ENCODE measurements around the gene MSI2. TPM values are rescaled to one million over a fixed set of nuclear protein-coding genes. Genes with fewer than 3 reads are reported as not detected.
A peak's percentile ranks its signal among the peaks of the same experiment; 100 is the strongest.

Gene MSI2
- total and polyA plus RNA-seq, 2 experiments from 2014 or later: 18.9 to 41.8 TPM

- Mint-ChIP-seq H3K4me1 (peaks cover 50% of the 10 kb centered on the region), H3K4me3 (no peak overlapping the region), H3K27ac (peak overlapping the region; percentile 68), H3K27me3 (ENCODE audit: insufficient read depth, low read depth, poor library complexity) (no peaks in the 10 kb centered on the region), H3K9me3 (no peaks in the 10 kb centered on the region), H3K36me3 (ENCODE audit: low read depth) (peaks cover 4% of the 10 kb centered on the region; the same call in 1 of the 3 replicates)
- peak overlapping the region; percentile 11; the same call in 1 of the 2 replicates for H3K27ac ChIP-seq (ENCODE audit: low read depth)
- H3K4me1 ChIP-seq (ENCODE audit: insufficient read depth): peaks cover 28% of the 10 kb centered on the region
- H3K4me3 ChIP-seq: no peak overlapping the region
- no peaks in the 10 kb centered on the region for H3F3A ChIP-seq (replicated peaks; ENCODE audit: low read depth)
- TF ChIP-seq CREB1 (CRISPR knock-in tag; IDR thresholded peaks at IDR 0.05; ENCODE audit: low read depth): no peak
- TF ChIP-seq EZH2 (IDR thresholded peaks at IDR 0.05; ENCODE audit: low read depth, unreplicated experiment): no peak
- no peak for TF ChIP-seq JUNB (IDR thresholded peaks at IDR 0.05; ENCODE audit: unreplicated experiment)
- no peak for TF ChIP-seq REST (IDR thresholded peaks at IDR 0.05; ENCODE audit: unreplicated experiment)
- no peak for TF ChIP-seq POLR2AphosphoS5 (IDR thresholded peaks at IDR 0.05; ENCODE audit: low read depth)
- TF ChIP-seq ZNF331 (CRISPR knock-in tag; IDR thresholded peaks at IDR 0.05; ENCODE audit: low read depth): no peak
- TF ChIP-seq ETS1 (IDR thresholded peaks at IDR 0.05): no peak
- DNase-seq (ENCODE audit: low spot score): peak; percentile 43
- peaks cover 16% of the 10 kb centered on the region; the same call in 1 of the 2 replicates for H3K9me2 ChIP-seq (ENCODE audit: insufficient read depth)
- ATAC-seq: peak; percentile 72
- peaks cover 38% of the 10 kb centered on the region for H3K79me2 ChIP-seq (replicated peaks; ENCODE audit: insufficient read depth)
- peak overlapping the region; percentile 16 for H3K4me2 ChIP-seq
- H2AFZ ChIP-seq: no peak overlapping the region
- H4K20me1 ChIP-seq (replicated peaks; ENCODE audit: insufficient read depth): no peaks in the 10 kb centered on the region; the same call in 1 of the 2 replicates
- H3K27me3 ChIP-seq (ENCODE audit: insufficient read depth): no peaks in the 10 kb centered on the region
- no peaks in the 10 kb centered on the region for H3K36me3 ChIP-seq (ENCODE audit: insufficient read depth)
Observed at GRCh38 chr17:57356719-57357391, 100.5 kb downstream of the MSI2 start.

GRCh38 chr17:57357392-57357784 is 101.1 kb downstream of the MSI2 start:
- Histone ChIP-seq H2AFZ (no peak overlapping the region), H3K9me2 (ENCODE audit: insufficient read depth) (peaks cover 16% of the 10 kb centered on the region; the same call in 1 of the 2 replicates), H3K4me3 (no peak overlapping the region), H3K36me3 (ENCODE audit: insufficient read depth) (no peaks in the 10 kb centered on the region), H3K27ac (ENCODE audit: low read depth) (peak overlapping the region; percentile 11; the same call in 1 of the 2 replicates), H3K4me1 (ENCODE audit: insufficient read depth) (peaks cover 28% of the 10 kb centered on the region), H3K79me2 (replicated peaks; ENCODE audit: insufficient read depth) (peaks cover 42% of the 10 kb centered on the region), H3K4me2 (peak overlapping the region; percentile 16; the same call in 1 of the 2 replicates), H3F3A (replicated peaks; ENCODE audit: low read depth) (no peaks in the 10 kb centered on the region), H3K27me3 (ENCODE audit: insufficient read depth) (no peaks in the 10 kb centered on the region), H4K20me1 (replicated peaks; ENCODE audit: insufficient read depth) (no peaks in the 10 kb centered on the region; the same call in 1 of the 2 replicates)
- no peak for DNase-seq (ENCODE audit: low spot score)
- H3K4me3 Mint-ChIP-seq: no peak overlapping the region
- peaks cover under 1% of the 10 kb centered on the region; the same call in 1 of the 3 replicates for H3K36me3 Mint-ChIP-seq (ENCODE audit: low read depth)
- peak; percentile 48 for ATAC-seq
- 0 out of 2 replicates have a peak overlapping the region, but pooled peaks have one; percentile 1 for H3K27ac Mint-ChIP-seq
- H3K4me1 Mint-ChIP-seq: peaks cover 48% of the 10 kb centered on the region
- no peaks in the 10 kb centered on the region for H3K9me3 Mint-ChIP-seq
- no peaks in the 10 kb centered on the region for H3K27me3 Mint-ChIP-seq (ENCODE audit: insufficient read depth, low read depth, poor library complexity)
- TF ChIP-seq REST (IDR thresholded peaks at IDR 0.05; ENCODE audit: unreplicated experiment) (no peak), CTCF (conservative IDR thresholded peaks at IDR 0.05; ENCODE audit: low read depth in 2 of 2) (no peak), ZNF331 (CRISPR knock-in tag; IDR thresholded peaks at IDR 0.05; ENCODE audit: low read depth) (no peak)

All from GM23338 (cell line).